ENCODE data around the gene UQCRH. TPM values are rescaled to one million over a fixed set of nuclear protein-coding genes. Genes with fewer than 3 reads are reported as not detected.

Gene UQCRH
- total and polyA plus RNA-seq, 2 of the 8 experiments (the other 6 are each of a cell fraction or from before 2014, with no cell fraction given), result 626 to 1,112 TPM

DNA sequence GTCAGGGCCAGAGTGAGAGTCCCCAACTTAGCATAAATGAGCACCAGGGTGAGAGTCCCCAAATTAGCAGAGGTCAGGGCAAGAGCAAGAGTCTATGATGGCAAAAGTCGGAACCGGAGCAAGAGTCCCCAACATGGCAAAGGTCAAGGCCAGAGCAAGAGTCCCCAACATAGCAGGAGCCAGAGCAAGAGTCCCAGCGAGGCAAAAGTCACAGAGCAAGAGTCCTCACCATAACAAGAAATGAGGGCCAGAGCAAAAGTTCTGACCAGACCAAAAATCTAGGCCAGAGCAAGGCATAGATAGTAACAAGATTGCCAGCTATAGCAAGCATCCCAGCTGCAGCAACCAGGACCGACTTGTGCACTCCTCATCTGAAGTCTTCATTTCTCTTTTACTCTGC, 40.2 kb downstream of the UQCRH start (continued):
- TF ChIP-seq CTCF (IDR thresholded peaks at IDR 0.05; ENCODE audit: control extremely low read depth in 1 of 3, insufficient read depth in 1 of 3, low read depth in 1 of 3, low read length in 3 of 3) (no peak), POU5F1 (IDR thresholded peaks at IDR 0.05; ENCODE audit: low read depth, low read length) (no peak), TCF12 (IDR thresholded peaks at IDR 0.05; ENCODE audit: low read depth, low read length) (no peak), EZH2 (IDR thresholded peaks at IDR 0.05; ENCODE audit: low read depth, low read length, severe bottlenecking) (no peak), ZNF274 (IDR thresholded peaks at IDR 0.05; ENCODE audit: borderline replicate concordance, extremely low read depth, low read length) (no peak), FOSL1 (IDR thresholded peaks at IDR 0.05; ENCODE audit: insufficient read depth, low read depth, low read length) (no peak), SP4 (IDR thresholded peaks at IDR 0.05; ENCODE audit: low read length) (no peak), SIX5 (IDR thresholded peaks at IDR 0.05; ENCODE audit: low read depth, low read length) (no peak)
- TF ChIP-seq, protein P1, sequence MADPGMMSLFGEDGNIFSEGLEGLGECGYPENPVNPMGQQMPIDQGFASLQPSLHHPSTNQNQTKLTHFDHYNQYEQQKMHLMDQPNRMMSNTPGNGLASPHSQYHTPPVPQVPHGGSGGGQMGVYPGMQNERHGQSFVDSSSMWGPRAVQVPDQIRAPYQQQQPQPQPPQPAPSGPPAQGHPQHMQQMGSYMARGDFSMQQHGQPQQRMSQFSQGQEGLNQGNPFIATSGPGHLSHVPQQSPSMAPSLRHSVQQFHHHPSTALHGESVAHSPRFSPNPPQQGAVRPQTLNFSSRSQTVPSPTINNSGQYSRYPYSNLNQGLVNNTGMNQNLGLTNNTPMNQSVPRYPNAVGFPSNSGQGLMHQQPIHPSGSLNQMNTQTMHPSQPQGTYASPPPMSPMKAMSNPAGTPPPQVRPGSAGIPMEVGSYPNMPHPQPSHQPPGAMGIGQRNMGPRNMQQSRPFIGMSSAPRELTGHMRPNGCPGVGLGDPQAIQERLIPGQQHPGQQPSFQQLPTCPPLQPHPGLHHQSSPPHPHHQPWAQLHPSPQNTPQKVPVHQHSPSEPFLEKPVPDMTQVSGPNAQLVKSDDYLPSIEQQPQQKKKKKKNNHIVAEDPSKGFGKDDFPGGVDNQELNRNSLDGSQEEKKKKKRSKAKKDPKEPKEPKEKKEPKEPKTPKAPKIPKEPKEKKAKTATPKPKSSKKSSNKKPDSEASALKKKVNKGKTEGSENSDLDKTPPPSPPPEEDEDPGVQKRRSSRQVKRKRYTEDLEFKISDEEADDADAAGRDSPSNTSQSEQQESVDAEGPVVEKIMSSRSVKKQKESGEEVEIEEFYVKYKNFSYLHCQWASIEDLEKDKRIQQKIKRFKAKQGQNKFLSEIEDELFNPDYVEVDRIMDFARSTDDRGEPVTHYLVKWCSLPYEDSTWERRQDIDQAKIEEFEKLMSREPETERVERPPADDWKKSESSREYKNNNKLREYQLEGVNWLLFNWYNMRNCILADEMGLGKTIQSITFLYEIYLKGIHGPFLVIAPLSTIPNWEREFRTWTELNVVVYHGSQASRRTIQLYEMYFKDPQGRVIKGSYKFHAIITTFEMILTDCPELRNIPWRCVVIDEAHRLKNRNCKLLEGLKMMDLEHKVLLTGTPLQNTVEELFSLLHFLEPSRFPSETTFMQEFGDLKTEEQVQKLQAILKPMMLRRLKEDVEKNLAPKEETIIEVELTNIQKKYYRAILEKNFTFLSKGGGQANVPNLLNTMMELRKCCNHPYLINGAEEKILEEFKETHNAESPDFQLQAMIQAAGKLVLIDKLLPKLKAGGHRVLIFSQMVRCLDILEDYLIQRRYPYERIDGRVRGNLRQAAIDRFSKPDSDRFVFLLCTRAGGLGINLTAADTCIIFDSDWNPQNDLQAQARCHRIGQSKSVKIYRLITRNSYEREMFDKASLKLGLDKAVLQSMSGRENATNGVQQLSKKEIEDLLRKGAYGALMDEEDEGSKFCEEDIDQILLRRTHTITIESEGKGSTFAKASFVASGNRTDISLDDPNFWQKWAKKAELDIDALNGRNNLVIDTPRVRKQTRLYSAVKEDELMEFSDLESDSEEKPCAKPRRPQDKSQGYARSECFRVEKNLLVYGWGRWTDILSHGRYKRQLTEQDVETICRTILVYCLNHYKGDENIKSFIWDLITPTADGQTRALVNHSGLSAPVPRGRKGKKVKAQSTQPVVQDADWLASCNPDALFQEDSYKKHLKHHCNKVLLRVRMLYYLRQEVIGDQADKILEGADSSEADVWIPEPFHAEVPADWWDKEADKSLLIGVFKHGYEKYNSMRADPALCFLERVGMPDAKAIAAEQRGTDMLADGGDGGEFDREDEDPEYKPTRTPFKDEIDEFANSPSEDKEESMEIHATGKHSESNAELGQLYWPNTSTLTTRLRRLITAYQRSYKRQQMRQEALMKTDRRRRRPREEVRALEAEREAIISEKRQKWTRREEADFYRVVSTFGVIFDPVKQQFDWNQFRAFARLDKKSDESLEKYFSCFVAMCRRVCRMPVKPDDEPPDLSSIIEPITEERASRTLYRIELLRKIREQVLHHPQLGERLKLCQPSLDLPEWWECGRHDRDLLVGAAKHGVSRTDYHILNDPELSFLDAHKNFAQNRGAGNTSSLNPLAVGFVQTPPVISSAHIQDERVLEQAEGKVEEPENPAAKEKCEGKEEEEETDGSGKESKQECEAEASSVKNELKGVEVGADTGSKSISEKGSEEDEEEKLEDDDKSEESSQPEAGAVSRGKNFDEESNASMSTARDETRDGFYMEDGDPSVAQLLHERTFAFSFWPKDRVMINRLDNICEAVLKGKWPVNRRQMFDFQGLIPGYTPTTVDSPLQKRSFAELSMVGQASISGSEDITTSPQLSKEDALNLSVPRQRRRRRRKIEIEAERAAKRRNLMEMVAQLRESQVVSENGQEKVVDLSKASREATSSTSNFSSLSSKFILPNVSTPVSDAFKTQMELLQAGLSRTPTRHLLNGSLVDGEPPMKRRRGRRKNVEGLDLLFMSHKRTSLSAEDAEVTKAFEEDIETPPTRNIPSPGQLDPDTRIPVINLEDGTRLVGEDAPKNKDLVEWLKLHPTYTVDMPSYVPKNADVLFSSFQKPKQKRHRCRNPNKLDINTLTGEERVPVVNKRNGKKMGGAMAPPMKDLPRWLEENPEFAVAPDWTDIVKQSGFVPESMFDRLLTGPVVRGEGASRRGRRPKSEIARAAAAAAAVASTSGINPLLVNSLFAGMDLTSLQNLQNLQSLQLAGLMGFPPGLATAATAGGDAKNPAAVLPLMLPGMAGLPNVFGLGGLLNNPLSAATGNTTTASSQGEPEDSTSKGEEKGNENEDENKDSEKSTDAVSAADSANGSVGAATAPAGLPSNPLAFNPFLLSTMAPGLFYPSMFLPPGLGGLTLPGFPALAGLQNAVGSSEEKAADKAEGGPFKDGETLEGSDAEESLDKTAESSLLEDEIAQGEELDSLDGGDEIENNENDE (IDR thresholded peaks at IDR 0.05; ENCODE audit: insufficient replicate concordance, low read length), result no peak
